ENCODE data around the gene ZNF644.

GRCh38 chr1:91054780-91055481 lies 33.1 kb upstream of the ZNF644 start:
- TF ChIP-seq CTCF (conservative IDR thresholded peaks at IDR 0.05) (no peak), EZH2 (IDR thresholded peaks at IDR 0.05; ENCODE audit: low read depth) (no peak)
